Measurements from ENCODE around the gene CPNE8. TPM values are rescaled to one million over a fixed set of nuclear protein-coding genes. Genes with fewer than 3 reads are reported as not detected.

CPNE8 gene
- total and polyA plus RNA-seq, 10 of the 15 experiments (the other 5 are each of a cell fraction or from before 2014, with no cell fraction given) = 11.3 to 38.4 (median 18.9) TPM

- Histone ChIP-seq H3K79me2 (ENCODE audit: control insufficient read depth, insufficient read depth, low read length) (no peaks in the 10 kb centered on the region), H2AFZ (ENCODE audit: control insufficient read depth, low read depth, low read length) (no peak overlapping the region), H3K9me3 (replicated peaks; ENCODE audit: control insufficient read depth, insufficient read depth, low read length) (no peaks in the 10 kb centered on the region; the same call in 2 of the 3 replicates), H3K27me3 (replicated peaks in 1 of 2; ENCODE audit: control insufficient read depth in 2 of 2, insufficient read depth in 2 of 2, low read length in 1 of 2) (no peaks in the 10 kb centered on the region), H3K4me2 (ENCODE audit: control insufficient read depth, insufficient read depth) (no peak overlapping the region), H3K4me1 (ENCODE audit: control insufficient read depth, insufficient read depth, low read length) (no peaks in the 10 kb centered on the region), H4K20me1 (ENCODE audit: control insufficient read depth, insufficient read depth) (no peaks in the 10 kb centered on the region), H3K4me3 (no peak overlapping the region), H3K36me3 (ENCODE audit: control insufficient read depth in 2 of 2, insufficient read depth in 2 of 2, low read length in 1 of 2) (no peaks in the 10 kb centered on the region), H3K9ac (ENCODE audit: control insufficient read depth, insufficient read depth, low read length) (no peak overlapping the region), H3K27ac (ENCODE audit: control insufficient read depth, insufficient read depth) (no peak overlapping the region)
- intact Hi-C loops (cut with micrococcal nuclease; ENCODE audit: unreplicated experiment) = no loop called here
- DNase-seq (ENCODE audit: low read depth, low spot score) (no peak), ATAC-seq (no peak), FAIRE-seq (no peak)
- SMC1A ChIA-PET (ENCODE audit: uncharacterized antibody, unreplicated experiment) = no interaction called here
- RAD21 ChIA-PET (ENCODE audit: unreplicated experiment) = no interaction called here
- BruUV-seq (replicated peaks) = no TSS peak
- 0% methylated on average over 1 of the region's 1 CpG for WGBS (ENCODE audit: insufficient coverage, insufficient replicate concordance, low lambda C conversion rate, missing lambda C conversion rate)
- POLR2A ChIA-PET = no interaction called here
- in situ Hi-C loops (cut with MboI) = no loop called here
- CTCF ChIA-PET = no interaction called here
- TF ChIP-seq PBX3 (IDR thresholded peaks at IDR 0.05; ENCODE audit: insufficient replicate concordance, low read depth, low read length) (no peak), MTA2 (IDR thresholded peaks at IDR 0.05; ENCODE audit: low read depth) (no peak), FOXM1 (IDR thresholded peaks at IDR 0.05; ENCODE audit: low read depth, low read length) (no peak), SMC3 (IDR thresholded peaks at IDR 0.05; ENCODE audit: borderline replicate concordance, low read length) (no peak), RBBP5 (conservative IDR thresholded peaks at IDR 0.05) (no peak), POLR2AphosphoS5 (IDR thresholded peaks at IDR 0.05; ENCODE audit: low read length) (no peak), DPF2 (IDR thresholded peaks at IDR 0.05) (no peak), MEF2B (IDR thresholded peaks at IDR 0.05; ENCODE audit: partially characterized antibody, poor library complexity, severe bottlenecking) (no peak), RCOR1 (conservative IDR thresholded peaks at IDR 0.05; ENCODE audit: low read depth, low read length) (no peak), ETV6 (conservative IDR thresholded peaks at IDR 0.05 in 1 of 2, IDR thresholded peaks at IDR 0.05 in 1 of 2; ENCODE audit: borderline replicate concordance in 1 of 2, low read depth in 1 of 2) (no peak), EED (IDR thresholded peaks at IDR 0.05; ENCODE audit: low read depth) (no peak), FOS (IDR thresholded peaks at IDR 0.05; ENCODE audit: borderline replicate concordance, extremely low read depth, insufficient read length) (no peak), BCL11A (IDR thresholded peaks at IDR 0.05; ENCODE audit: low read depth, low read length) (no peak), SRF (IDR thresholded peaks at IDR 0.05; ENCODE audit: low read depth in 2 of 2, low read length in 2 of 2) (no peak), SP1 (IDR thresholded peaks at IDR 0.05; ENCODE audit: low read depth, low read length) (no peak), NR2F1 (conservative IDR thresholded peaks at IDR 0.05) (no peak), PAX8 (IDR thresholded peaks at IDR 0.05) (no peak), STAT3 (IDR thresholded peaks at IDR 0.05; ENCODE audit: low read depth, low read length) (no peak), USF1 (IDR thresholded peaks at IDR 0.05; ENCODE audit: borderline replicate concordance, extremely low read length, insufficient read depth, low read depth, low read length) (no peak)
Measured at GRCh38 chr12:38934686-38935085, 29.3 kb upstream of the CPNE8 start.
